ENCODE results near the gene LIN37.

The LIN37 gene

GRCh38 chr19:35751839-35752745 is 3.7 kb downstream of the LIN37 start:
- H4K8ac ChIP-seq (ENCODE audit: low read length) = no peak overlapping the region
- no peak overlapping the region for H2AK5ac ChIP-seq (ENCODE audit: low read length, severe bottlenecking)
- no peak overlapping the region for H3K4me2 ChIP-seq (ENCODE audit: low read length, poor library complexity, severe bottlenecking)
- H3K36me3 ChIP-seq (ENCODE audit: control insufficient read depth in 1 of 2, insufficient read depth in 2 of 2, low read depth in 1 of 2, low read length in 2 of 2) = peaks cover 34 to 51% of the 10 kb centered on the region in 2 experiments
- no peak overlapping the region for H3K4ac ChIP-seq (ENCODE audit: low read depth in 1 of 2, low read length in 2 of 2)
- no peak overlapping the region for H3K27ac ChIP-seq (ENCODE audit: low read length, poor library complexity, severe bottlenecking)
- no peaks in the 10 kb centered on the region for H3K27me3 ChIP-seq (ENCODE audit: control insufficient read depth in 1 of 2, insufficient read depth in 1 of 2, low read length in 2 of 2)
- no peak overlapping the region for H2BK12ac ChIP-seq (ENCODE audit: low read length in 2 of 2)
- H3K4me1 ChIP-seq (ENCODE audit: control insufficient read depth, insufficient read depth, low read depth, low read length) = peaks cover 28% of the 10 kb centered on the region
- no peak overlapping the region for H3K9ac ChIP-seq (ENCODE audit: low read length)
- H3K79me1 ChIP-seq (replicated peaks; ENCODE audit: low read length, poor library complexity, severe bottlenecking) = peaks cover 39% of the 10 kb centered on the region
- no peak overlapping the region for H4K91ac ChIP-seq (ENCODE audit: low read length)
- DNase-seq = no peak
- peak overlapping the region in 1 of 2 experiments; percentile 34 for H3K23ac ChIP-seq (ENCODE audit: low read length in 2 of 2)
- 97% methylated on average over 13 of the region's 14 CpGs for WGBS
- H3K4me3 ChIP-seq (ENCODE audit: insufficient read depth in 1 of 2, low read depth in 1 of 2, low read length in 2 of 2) = no peak overlapping the region
- no peaks in the 10 kb centered on the region for H3K9me3 ChIP-seq (ENCODE audit: control insufficient read depth, low read length)
- no peak overlapping the region for H3K18ac ChIP-seq (ENCODE audit: low read depth in 1 of 2, low read length in 2 of 2)
- H2BK120ac ChIP-seq (ENCODE audit: low read depth, low read length) = no peak overlapping the region
- no peak overlapping the region for H2BK5ac ChIP-seq (ENCODE audit: low read depth, low read length, poor library complexity, severe bottlenecking)
- no peak overlapping the region for H3K14ac ChIP-seq (ENCODE audit: low read length in 2 of 2)
- no peak overlapping the region for H2AFZ ChIP-seq (ENCODE audit: low read depth, low read length)
- H2BK15ac ChIP-seq (ENCODE audit: low read depth, poor library complexity, severe bottlenecking) = no peak overlapping the region

- H2BK15ac ChIP-seq (ENCODE audit: low read depth, poor library complexity, severe bottlenecking) = no peak overlapping the region
- no peaks in the 10 kb centered on the region for H3K9me3 ChIP-seq (ENCODE audit: control insufficient read depth, low read length)
- WGBS = 99% methylated on average over 14 of the region's 20 CpGs
- DNase-seq = no peak
- no peak overlapping the region for H2BK5ac ChIP-seq (ENCODE audit: low read depth, low read length, poor library complexity, severe bottlenecking)
- H3K4ac ChIP-seq (ENCODE audit: low read depth in 1 of 2, low read length in 2 of 2) = no peak overlapping the region
- peak overlapping the region; percentile 57 for H4K8ac ChIP-seq (ENCODE audit: low read length)
- peaks cover 33% of the 10 kb centered on the region for H3K4me1 ChIP-seq (ENCODE audit: control insufficient read depth, insufficient read depth, low read depth, low read length)
- H2AFZ ChIP-seq (ENCODE audit: low read depth, low read length) = no peak overlapping the region
- no peak overlapping the region for H2AK5ac ChIP-seq (ENCODE audit: low read length, severe bottlenecking)
- no peak overlapping the region for H3K4me2 ChIP-seq (ENCODE audit: low read length, poor library complexity, severe bottlenecking)
- H3K18ac ChIP-seq (ENCODE audit: low read depth in 1 of 2, low read length in 2 of 2) = no peak overlapping the region
- H3K79me1 ChIP-seq (replicated peaks; ENCODE audit: low read length, poor library complexity, severe bottlenecking) = peaks cover 38% of the 10 kb centered on the region
- H3K27me3 ChIP-seq (ENCODE audit: control insufficient read depth in 1 of 2, insufficient read depth in 1 of 2, low read length in 2 of 2) = no peaks in the 10 kb centered on the region
- no peak overlapping the region for H2BK120ac ChIP-seq (ENCODE audit: low read depth, low read length)
- H3K14ac ChIP-seq (ENCODE audit: low read length in 2 of 2) = no peak overlapping the region
- peaks cover 32 to 51% of the 10 kb centered on the region in 2 experiments for H3K36me3 ChIP-seq (ENCODE audit: control insufficient read depth in 1 of 2, insufficient read depth in 2 of 2, low read depth in 1 of 2, low read length in 2 of 2)
- H3K23ac ChIP-seq (ENCODE audit: low read length in 2 of 2) = no peak overlapping the region
- peak overlapping the region; percentile 82 for H4K91ac ChIP-seq (ENCODE audit: low read length)
- H3K4me3 ChIP-seq (ENCODE audit: insufficient read depth in 1 of 2, low read depth in 1 of 2, low read length in 2 of 2) = no peak overlapping the region
- peak overlapping the region in 1 of 2 experiments; percentile 6 for H2BK12ac ChIP-seq (ENCODE audit: low read length in 2 of 2)
- H3K9ac ChIP-seq (ENCODE audit: low read length) = peak overlapping the region; percentile 14
- H3K27ac ChIP-seq (ENCODE audit: low read length, poor library complexity, severe bottlenecking) = no peak overlapping the region
These were observed 4.5 kb downstream of the LIN37 start for GRCh38 chr19:35752746-35753350.

- H3K27me3 ChIP-seq (ENCODE audit: control insufficient read depth in 1 of 2, insufficient read depth in 1 of 2, low read length in 2 of 2) = no peaks in the 10 kb centered on the region
- peak overlapping the region; percentile 99 for H3K9ac ChIP-seq (ENCODE audit: low read length)
- H3K4me1 ChIP-seq (ENCODE audit: control insufficient read depth, insufficient read depth, low read depth, low read length) = peaks cover 34% of the 10 kb centered on the region
- peak overlapping the region in 1 of 2 experiments; percentile 37 for H3K4me3 ChIP-seq (ENCODE audit: insufficient read depth in 1 of 2, low read depth in 1 of 2, low read length in 2 of 2)
- H3K27ac ChIP-seq (ENCODE audit: low read length, poor library complexity, severe bottlenecking) = no peak overlapping the region
- H3K18ac ChIP-seq (ENCODE audit: low read depth in 1 of 2, low read length in 2 of 2) = no peak overlapping the region
- no peak overlapping the region for H3K23ac ChIP-seq (ENCODE audit: low read length in 2 of 2)
- no peak overlapping the region for H2AK5ac ChIP-seq (ENCODE audit: low read length, severe bottlenecking)
- DNase-seq = no peak
- no peak overlapping the region for H2BK15ac ChIP-seq (ENCODE audit: low read depth, poor library complexity, severe bottlenecking)
- no peak overlapping the region for H2AFZ ChIP-seq (ENCODE audit: low read depth, low read length)
- no peak overlapping the region for H4K8ac ChIP-seq (ENCODE audit: low read length)
- H2BK5ac ChIP-seq (ENCODE audit: low read depth, low read length, poor library complexity, severe bottlenecking) = no peak overlapping the region
- 96% methylated on average over 20 of the region's 20 CpGs for WGBS
- H3K9me3 ChIP-seq (ENCODE audit: control insufficient read depth, low read length) = no peaks in the 10 kb centered on the region
- peaks cover 34% of the 10 kb centered on the region for H3K79me1 ChIP-seq (replicated peaks; ENCODE audit: low read length, poor library complexity, severe bottlenecking)
- peaks cover 32 to 51% of the 10 kb centered on the region in 2 experiments for H3K36me3 ChIP-seq (ENCODE audit: control insufficient read depth in 1 of 2, insufficient read depth in 2 of 2, low read depth in 1 of 2, low read length in 2 of 2)
- H3K14ac ChIP-seq (ENCODE audit: low read length in 2 of 2) = no peak overlapping the region
- H3K4me2 ChIP-seq (ENCODE audit: low read length, poor library complexity, severe bottlenecking) = no peak overlapping the region
- H2BK120ac ChIP-seq (ENCODE audit: low read depth, low read length) = no peak overlapping the region
- H4K91ac ChIP-seq (ENCODE audit: low read length) = no peak overlapping the region
- H3K4ac ChIP-seq (ENCODE audit: low read depth in 1 of 2, low read length in 2 of 2) = no peak overlapping the region
- no peak overlapping the region for H2BK12ac ChIP-seq (ENCODE audit: low read length in 2 of 2)
These were observed 5.4 kb downstream of the LIN37 start for GRCh38 chr19:35753634-35754369.

Measured in mesenchymal stem cell (in vitro differentiated cells and primary cell).